ENCODE data around the gene CSRP1.
A peak's percentile ranks its signal among the peaks of the same experiment; 100 is the strongest.

CSRP1 gene

GRCh38 chr1:201468844-201469644 lies 37.9 kb downstream of the CSRP1 start, which contains the start of gene PHLDA3:
PHLDA3 (minus strand) TSS chr1:201469188; CDS start chr1:201468786, 402 bp downstream.
- H3K27ac ChIP-seq (ENCODE audit: low read depth, low read length), result no peak within 1 kb of the TSS

DNA sequence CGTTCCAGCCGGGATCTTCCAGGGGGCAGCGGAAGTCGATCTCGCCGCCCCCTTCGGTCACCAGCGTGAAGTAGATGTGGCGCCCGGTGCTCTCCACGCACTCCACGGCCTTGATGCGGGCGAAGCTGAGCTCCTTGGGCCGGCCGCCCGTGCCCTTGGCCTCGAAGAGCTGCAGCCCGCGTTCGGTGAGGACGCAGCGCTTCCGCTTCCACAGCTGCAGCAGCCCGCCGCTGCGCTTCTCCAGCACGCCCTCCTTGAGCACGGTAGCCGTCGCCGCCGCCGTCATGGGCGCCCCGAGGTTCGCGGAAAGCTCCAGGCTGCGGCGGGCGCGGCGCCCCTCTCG lies 38.5 kb downstream of the CSRP1 start:
- H3K27me3 ChIP-seq (ENCODE audit: insufficient read depth, low read length, poor library complexity), result peaks cover 8% of the 10 kb centered on the region
- H2BK120ac ChIP-seq (ENCODE audit: low read depth, low read length), result no peak overlapping the region
- peak overlapping the region; percentile 91 for H3K56ac ChIP-seq (ENCODE audit: low read length)
- H3K79me1 ChIP-seq (ENCODE audit: low read length), result no peaks in the 10 kb centered on the region
- peak overlapping the region; percentile 43 for H3K18ac ChIP-seq (ENCODE audit: low read length)
- H3K23ac ChIP-seq (ENCODE audit: low read length), result peak overlapping the region; percentile 32
- H4K8ac ChIP-seq (ENCODE audit: low read depth, low read length), result no peak overlapping the region
- H3K4ac ChIP-seq (ENCODE audit: low read depth, low read length), result peak overlapping the region; percentile 20
- no peak overlapping the region for H2AK5ac ChIP-seq (ENCODE audit: low read length)
- peak overlapping the region; percentile 81 for H3K4me2 ChIP-seq (ENCODE audit: low read length)
- H3K27ac ChIP-seq (ENCODE audit: low read depth, low read length), result no peak overlapping the region
- H3K4me3 ChIP-seq (ENCODE audit: low read length), result peak overlapping the region; percentile 15
- no CpG with 5 or more reads among the region's 44 CpGs for WGBS (ENCODE audit: extremely low coverage, insufficient coverage, low lambda C conversion rate)
- no peak overlapping the region for H2BK5ac ChIP-seq (ENCODE audit: low read length)
- no peaks in the 10 kb centered on the region for H3K79me2 ChIP-seq (ENCODE audit: control insufficient read depth, insufficient read depth, low read length)
- no peak overlapping the region for H4K5ac ChIP-seq (ENCODE audit: low read length)
- H3K36me3 ChIP-seq (ENCODE audit: control insufficient read depth, insufficient read depth, low read length), result no peaks in the 10 kb centered on the region
- H3K4me1 ChIP-seq (ENCODE audit: control insufficient read depth, low read depth, low read length), result peaks cover 3% of the 10 kb centered on the region
- no peak overlapping the region for H2BK15ac ChIP-seq (replicated peaks; ENCODE audit: low read depth)
- no peak for DNase-seq
- H3K9ac ChIP-seq (ENCODE audit: low read length), result peak overlapping the region; percentile 58

More at GRCh38 chr1:201468844-201469644, 37.9 kb downstream of the CSRP1 start, which contains the start of gene PHLDA3:
- Histone ChIP-seq H2BK15ac (replicated peaks; ENCODE audit: low read depth) (no peak within 1 kb of the TSS), H4K5ac (ENCODE audit: low read length) (no peak within 1 kb of the TSS), H3K27me3 (ENCODE audit: insufficient read depth, low read length, poor library complexity) (peaks cover 8% of the 10 kb centered on the region), H2AK5ac (ENCODE audit: low read length) (no peak within 1 kb of the TSS), H3K9ac (ENCODE audit: low read length) (peak within 1 kb of the TSS; percentile 58), H3K56ac (ENCODE audit: low read length) (peak within 1 kb of the TSS; percentile 91), H3K4me1 (ENCODE audit: control insufficient read depth, low read depth, low read length) (peaks cover 3% of the 10 kb centered on the region), H3K79me1 (ENCODE audit: low read length) (no peaks in the 10 kb centered on the region), H3K4ac (ENCODE audit: low read depth, low read length) (peak within 1 kb of the TSS; percentile 20), H4K8ac (ENCODE audit: low read depth, low read length) (no peak within 1 kb of the TSS), H3K36me3 (ENCODE audit: control insufficient read depth, insufficient read depth, low read length) (no peaks in the 10 kb centered on the region), H3K23ac (ENCODE audit: low read length) (peak within 1 kb of the TSS; percentile 32), H2BK5ac (ENCODE audit: low read length) (no peak within 1 kb of the TSS), H2BK120ac (ENCODE audit: low read depth, low read length) (no peak within 1 kb of the TSS), H3K79me2 (ENCODE audit: control insufficient read depth, insufficient read depth, low read length) (no peaks in the 10 kb centered on the region), H3K18ac (ENCODE audit: low read length) (peak within 1 kb of the TSS; percentile 43), H3K4me3 (ENCODE audit: low read length) (peak within 1 kb of the TSS; percentile 15), H3K4me2 (ENCODE audit: low read length) (peak within 1 kb of the TSS; percentile 81)
- DNase-seq, result peak; percentile 79
- WGBS (ENCODE audit: extremely low coverage, insufficient coverage, low lambda C conversion rate), result no CpG with 5 or more reads among the region's 76 CpGs

GRCh38 chr1:201466492-201466891 lies 40.4 kb downstream of the CSRP1 start:
- WGBS (ENCODE audit: extremely low coverage, insufficient coverage, low lambda C conversion rate), result no CpG with 5 or more reads among the region's 3 CpGs
- H2BK15ac ChIP-seq (replicated peaks; ENCODE audit: low read depth), result no peak overlapping the region
- H2BK5ac ChIP-seq (ENCODE audit: low read length), result no peak overlapping the region
- no peak overlapping the region for H3K18ac ChIP-seq (ENCODE audit: low read length)
- peaks cover 3% of the 10 kb centered on the region for H3K4me1 ChIP-seq (ENCODE audit: control insufficient read depth, low read depth, low read length)
- H4K5ac ChIP-seq (ENCODE audit: low read length), result no peak overlapping the region
- no peak overlapping the region for H3K23ac ChIP-seq (ENCODE audit: low read length)
- H4K8ac ChIP-seq (ENCODE audit: low read depth, low read length), result no peak overlapping the region
- H3K79me1 ChIP-seq (ENCODE audit: low read length), result no peaks in the 10 kb centered on the region
- H3K4me3 ChIP-seq (ENCODE audit: low read length), result no peak overlapping the region
- no peak overlapping the region for H2BK120ac ChIP-seq (ENCODE audit: low read depth, low read length)
- no peak overlapping the region for H3K4me2 ChIP-seq (ENCODE audit: low read length)
- H3K9ac ChIP-seq (ENCODE audit: low read length), result no peak overlapping the region
- H2AK5ac ChIP-seq (ENCODE audit: low read length), result no peak overlapping the region
- peaks cover 8% of the 10 kb centered on the region for H3K27me3 ChIP-seq (ENCODE audit: insufficient read depth, low read length, poor library complexity)
- no peak overlapping the region for H3K56ac ChIP-seq (ENCODE audit: low read length)
- no peak overlapping the region for H3K27ac ChIP-seq (ENCODE audit: low read depth, low read length)
- no peaks in the 10 kb centered on the region for H3K36me3 ChIP-seq (ENCODE audit: control insufficient read depth, insufficient read depth, low read length)
- no peak overlapping the region for H3K4ac ChIP-seq (ENCODE audit: low read depth, low read length)
- H3K79me2 ChIP-seq (ENCODE audit: control insufficient read depth, insufficient read depth, low read length), result no peaks in the 10 kb centered on the region
- DNase-seq, result no peak

- H3K27ac ChIP-seq (ENCODE audit: low read depth, low read length), result no peak overlapping the region
- no CpG with 5 or more reads among the region's 9 CpGs for WGBS (ENCODE audit: extremely low coverage, insufficient coverage, low lambda C conversion rate)
These were observed 41.1 kb downstream of the CSRP1 start for GRCh38 chr1:201465698-201466290.

DNA sequence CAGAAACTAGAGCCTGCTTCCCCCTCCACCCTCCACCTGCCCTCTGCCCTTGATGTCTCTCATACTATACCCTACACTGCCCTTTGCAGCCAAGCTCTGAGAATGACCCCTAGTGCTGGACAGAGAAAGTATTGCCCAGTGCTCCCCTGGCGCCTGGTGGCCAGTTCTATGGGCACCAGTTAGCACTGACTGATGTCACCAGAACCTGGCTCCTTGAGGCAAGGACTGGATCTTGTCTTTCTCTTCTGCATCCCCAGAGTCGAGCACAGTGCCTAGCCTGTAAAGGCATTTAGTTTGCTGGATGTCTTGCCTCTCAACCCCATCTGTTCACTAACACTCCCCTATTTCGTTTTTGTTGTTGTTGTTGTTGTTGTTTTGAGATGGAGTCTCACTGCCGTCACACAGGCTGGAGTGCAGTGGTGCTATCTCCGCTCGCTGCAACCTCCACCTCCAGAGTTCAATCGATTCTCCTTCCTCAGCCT lies 43.8 kb downstream of the CSRP1 start:
- WGBS (ENCODE audit: extremely low coverage, insufficient coverage, low lambda C conversion rate), result no CpG with 5 or more reads among the region's 7 CpGs
- no peak overlapping the region for H3K4me2 ChIP-seq (ENCODE audit: low read length)
- H3K56ac ChIP-seq (ENCODE audit: low read length), result no peak overlapping the region
- no peak overlapping the region for H3K18ac ChIP-seq (ENCODE audit: low read length)
- H3K4me1 ChIP-seq (ENCODE audit: control insufficient read depth, low read depth, low read length), result no peaks in the 10 kb centered on the region
- H3K27me3 ChIP-seq (ENCODE audit: insufficient read depth, low read length, poor library complexity), result no peaks in the 10 kb centered on the region
- H3K4me3 ChIP-seq (ENCODE audit: low read length), result no peak overlapping the region
- H4K8ac ChIP-seq (ENCODE audit: low read depth, low read length), result no peak overlapping the region
- no peaks in the 10 kb centered on the region for H3K36me3 ChIP-seq (ENCODE audit: control insufficient read depth, insufficient read depth, low read length)
- H2AK5ac ChIP-seq (ENCODE audit: low read length), result no peak overlapping the region
- H3K27ac ChIP-seq (ENCODE audit: low read depth, low read length), result no peak overlapping the region
- no peak overlapping the region for H4K5ac ChIP-seq (ENCODE audit: low read length)
- DNase-seq, result no peak
- H2BK5ac ChIP-seq (ENCODE audit: low read length), result no peak overlapping the region
- H2BK120ac ChIP-seq (ENCODE audit: low read depth, low read length), result no peak overlapping the region
- H3K4ac ChIP-seq (ENCODE audit: low read depth, low read length), result no peak overlapping the region
- H3K79me2 ChIP-seq (ENCODE audit: control insufficient read depth, insufficient read depth, low read length), result no peaks in the 10 kb centered on the region
- H3K9ac ChIP-seq (ENCODE audit: low read length), result no peak overlapping the region
- H2BK15ac ChIP-seq (replicated peaks; ENCODE audit: low read depth), result no peak overlapping the region
- no peaks in the 10 kb centered on the region for H3K79me1 ChIP-seq (ENCODE audit: low read length)
- no peak overlapping the region for H3K23ac ChIP-seq (ENCODE audit: low read length)

More at GRCh38 chr1:201465698-201466290, 41.1 kb downstream of the CSRP1 start:
- Histone ChIP-seq H4K8ac (ENCODE audit: low read depth, low read length) (no peak overlapping the region), H3K56ac (ENCODE audit: low read length) (no peak overlapping the region), H4K5ac (ENCODE audit: low read length) (no peak overlapping the region), H3K27me3 (ENCODE audit: insufficient read depth, low read length, poor library complexity) (peaks cover 8% of the 10 kb centered on the region), H3K4ac (ENCODE audit: low read depth, low read length) (no peak overlapping the region), H3K4me1 (ENCODE audit: control insufficient read depth, low read depth, low read length) (peaks cover 3% of the 10 kb centered on the region), H3K79me2 (ENCODE audit: control insufficient read depth, insufficient read depth, low read length) (no peaks in the 10 kb centered on the region), H3K18ac (ENCODE audit: low read length) (no peak overlapping the region), H3K9ac (ENCODE audit: low read length) (no peak overlapping the region), H3K36me3 (ENCODE audit: control insufficient read depth, insufficient read depth, low read length) (no peaks in the 10 kb centered on the region), H2AK5ac (ENCODE audit: low read length) (no peak overlapping the region), H3K23ac (ENCODE audit: low read length) (no peak overlapping the region), H3K4me3 (ENCODE audit: low read length) (no peak overlapping the region), H2BK120ac (ENCODE audit: low read depth, low read length) (no peak overlapping the region), H3K79me1 (ENCODE audit: low read length) (no peaks in the 10 kb centered on the region), H2BK15ac (replicated peaks; ENCODE audit: low read depth) (no peak overlapping the region), H2BK5ac (ENCODE audit: low read length) (no peak overlapping the region), H3K4me2 (ENCODE audit: low read length) (no peak overlapping the region)
- no peak for DNase-seq
